NCI-H82 treated with DMSO at 0.1 percent for 48 hours (cell line): ENCODE measurements around the gene FOCAD.

ENCODE experiments used
- DNase-seq: peaks from one replicate; lab custom pipeline; 2025; ENCODE audit not compliant: unreplicated experiment; lab: John Stamatoyannopoulos, UW

FOCAD gene

DNA sequence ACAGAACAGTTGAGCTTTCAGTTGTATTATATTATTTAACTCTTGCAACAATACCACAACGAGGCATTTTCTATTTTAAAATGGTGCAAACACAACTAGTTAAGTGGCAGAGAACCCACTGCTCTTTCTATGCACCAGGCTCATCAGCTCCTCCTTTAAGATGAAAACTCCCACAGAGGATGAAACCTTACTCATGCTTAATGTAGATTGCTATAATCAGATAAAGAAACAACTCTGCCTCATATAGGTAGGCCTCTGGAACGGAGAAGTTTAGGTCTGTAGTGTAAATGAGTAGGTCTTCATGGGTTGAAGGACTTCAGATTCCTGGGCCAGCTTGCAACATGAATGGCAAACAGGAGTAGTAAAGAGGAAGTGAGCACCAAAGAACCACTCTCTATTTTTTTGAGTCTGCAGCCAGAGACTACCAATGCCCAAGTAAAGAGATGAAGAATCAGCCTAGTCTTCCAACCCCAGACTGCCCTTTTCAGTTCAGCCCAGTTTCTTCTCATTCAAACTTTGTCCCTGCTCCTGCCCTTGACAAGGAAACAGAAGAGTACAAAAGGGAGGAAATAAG lies 313.5 kb downstream of the FOCAD start:
- no peak for DNase-seq

- DNase-seq = no peak
Measured at GRCh38 chr9:21001581-21001980, 317.5 kb downstream of the FOCAD start.

GRCh38 chr9:21002040-21002439 lies 318.0 kb downstream of the FOCAD start:
- DNase-seq = no peak

GRCh38 chr9:21015129-21015815 lies 331.2 kb downstream of the FOCAD start:
- no peak for DNase-seq

- DNase-seq = no peak
Measured at GRCh38 chr9:21015995-21016394, 331.9 kb downstream of the FOCAD start.

GRCh38 chr9:21016701-21017491 lies 332.8 kb downstream of the FOCAD start:
- DNase-seq = no peak

DNA sequence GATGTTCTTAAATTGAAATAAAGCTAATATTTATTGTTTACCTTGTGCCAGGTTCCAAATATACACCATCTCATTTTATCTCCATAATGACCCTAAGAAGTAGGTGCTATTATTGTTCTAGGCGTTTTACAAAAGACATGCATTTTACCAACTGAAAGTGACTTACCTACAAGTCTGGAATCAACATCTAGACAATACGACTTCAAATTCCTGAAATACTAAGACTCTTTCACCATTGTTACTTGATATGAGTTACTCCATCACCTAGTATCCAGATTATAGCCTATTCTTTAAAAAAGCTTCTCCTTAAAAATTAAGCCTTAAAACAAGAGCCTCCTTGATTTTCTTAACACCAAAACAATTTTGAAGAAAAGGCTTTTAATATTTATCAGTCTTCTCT lies 334.1 kb downstream of the FOCAD start:
- no peak for DNase-seq

GRCh38 chr9:21023861-21024260 lies 339.8 kb downstream of the FOCAD start:
- no peak for DNase-seq

DNA sequence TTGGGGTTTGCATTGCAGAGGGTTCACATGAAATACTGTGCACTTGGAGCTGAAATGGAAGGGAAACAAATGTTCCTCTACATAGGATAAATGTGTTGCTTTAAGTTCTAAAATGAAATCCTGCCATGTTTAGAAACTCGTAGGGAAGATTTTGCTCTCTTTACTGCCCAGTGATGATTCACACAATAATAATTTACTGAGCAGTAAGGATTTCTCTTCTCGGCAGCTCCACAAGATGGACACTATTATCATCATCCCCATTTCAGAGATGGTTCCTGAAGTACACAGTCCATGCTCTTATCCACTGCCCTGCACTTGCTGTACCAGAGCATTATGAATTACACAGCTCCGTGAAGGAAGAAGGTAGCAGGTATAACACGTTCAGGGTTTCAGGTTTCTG lies 343.2 kb downstream of the FOCAD start:
- no peak for DNase-seq

GRCh38 chr9:21028466-21028865 lies 344.4 kb downstream of the FOCAD start:
- DNase-seq = no peak

GRCh38 chr9:21029661-21030060 lies 345.6 kb downstream of the FOCAD start:
- no peak for DNase-seq

- no peak for DNase-seq
Measured at GRCh38 chr9:21030389-21031035, 346.5 kb downstream of the FOCAD start.

GRCh38 chr9:21031091-21031807 lies 347.2 kb downstream of the FOCAD start, which contains the start of gene HACD4:
Gene HACD4 (minus strand): TSS chr9:21031640. CDS start chr9:21031590, 50 bp downstream.
- DNase-seq = no peak

DNA sequence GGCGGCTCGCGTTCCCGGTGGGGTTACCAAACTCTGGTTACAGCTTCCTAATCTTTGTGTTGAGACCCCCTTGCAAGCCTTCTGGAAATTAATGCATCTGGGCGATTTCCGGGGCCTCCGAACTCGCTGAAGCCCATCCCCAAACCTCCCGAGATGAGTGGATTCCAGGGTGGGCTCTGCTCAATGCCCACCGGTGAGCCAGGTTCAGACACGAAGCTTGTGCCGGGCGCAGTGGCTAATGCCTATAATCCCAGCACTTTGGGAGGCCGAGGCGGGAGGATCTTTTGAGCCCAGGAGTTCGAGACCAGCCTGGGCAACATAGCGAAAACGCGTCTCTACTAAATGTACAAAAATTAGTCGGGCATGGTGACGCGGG lies 347.7 kb downstream of the FOCAD start:
- no peak for DNase-seq

DNA sequence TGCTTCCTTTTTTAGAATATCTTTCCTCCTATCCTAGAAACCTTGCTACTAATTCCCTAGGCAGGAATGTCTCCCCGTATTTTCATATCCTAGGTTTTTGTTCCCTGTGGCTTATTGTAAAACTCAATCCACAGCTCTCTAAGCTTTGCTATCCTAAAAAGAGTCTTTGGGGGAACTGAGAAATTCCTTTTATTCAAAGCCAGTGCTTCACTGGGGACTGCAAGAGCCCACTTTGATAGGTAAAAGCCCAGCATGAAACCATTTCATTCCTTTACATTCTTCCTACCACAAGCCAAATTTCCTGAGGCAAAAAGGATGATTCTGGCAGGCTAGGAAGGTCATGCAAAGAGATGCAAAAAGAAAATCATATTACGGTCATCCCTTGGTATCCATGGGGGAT lies 353.2 kb downstream of the FOCAD start:
- no peak for DNase-seq

DNA sequence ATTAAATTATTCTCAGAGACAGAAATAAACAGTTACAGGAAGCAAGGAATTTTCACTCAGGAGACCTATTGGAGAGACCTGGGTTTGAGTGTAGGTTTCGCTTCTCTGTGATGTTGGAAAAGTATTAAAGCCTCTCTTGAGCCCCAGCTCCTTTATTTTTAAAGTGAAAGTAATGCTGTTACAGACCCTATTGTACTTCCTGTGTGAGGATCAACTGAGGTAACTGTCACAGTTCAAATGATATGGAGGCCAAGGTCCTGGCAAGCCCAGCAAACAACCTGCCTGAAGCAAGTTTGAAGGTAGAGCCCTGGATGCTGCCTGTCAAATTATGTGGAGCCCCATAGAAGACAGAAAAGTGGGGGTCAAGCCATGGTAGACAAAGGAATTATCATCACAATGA lies 355.2 kb downstream of the FOCAD start:
- no peak for DNase-seq

DNA sequence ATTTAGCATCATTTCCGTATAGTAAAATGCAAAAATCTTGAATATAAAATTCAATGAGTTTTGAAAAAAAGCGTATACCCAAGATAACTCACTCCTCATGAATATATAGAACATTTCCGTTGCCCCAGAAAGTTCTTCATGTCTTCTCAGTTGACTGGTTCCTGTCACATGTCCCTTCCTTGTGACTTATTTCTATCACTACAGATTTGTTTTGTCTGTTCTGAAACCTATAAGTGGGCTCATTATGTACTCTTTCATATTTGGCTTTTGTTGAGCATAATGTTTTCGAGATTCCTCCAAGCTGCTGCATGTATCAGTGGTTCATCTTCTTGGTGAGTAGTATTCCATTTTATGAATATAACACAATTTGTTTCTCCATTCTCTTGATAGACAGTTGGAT lies 358.4 kb downstream of the FOCAD start:
- no peak for DNase-seq

- DNase-seq = no peak
Measured at GRCh38 chr9:21043841-21044240, 359.8 kb downstream of the FOCAD start.
